ENCODE results near the gene CBR1. TPM values are rescaled to one million over a fixed set of nuclear protein-coding genes. Genes with fewer than 3 reads are reported as not detected.

The CBR1 gene
- total and polyA plus RNA-seq, 4 donors = 36.1 to 158 (median 74.4) TPM

DNA sequence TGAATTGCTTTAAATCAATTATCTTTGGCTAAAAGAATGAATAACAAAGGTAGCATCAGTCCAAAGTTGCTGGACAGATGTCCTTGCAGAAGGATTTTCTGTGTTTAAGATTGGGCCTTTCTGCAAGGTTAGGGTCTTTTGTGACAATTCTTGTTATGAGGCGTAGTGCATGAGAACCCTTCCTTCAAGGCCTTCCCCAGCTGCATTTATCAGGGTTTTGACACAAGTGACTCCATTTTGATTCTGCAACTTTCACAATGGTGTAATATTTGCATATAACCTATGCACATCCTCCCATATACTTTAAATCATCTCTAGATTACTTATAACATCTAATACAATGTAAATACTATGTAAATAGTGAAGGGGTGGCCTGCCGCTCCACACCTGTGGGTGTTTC is 8.4 kb upstream of the CBR1 start:
- H3K27ac ChIP-seq (ENCODE audit: low read depth in 1 of 2, low read length in 1 of 2) = no peak overlapping the region
- H3K9me3 ChIP-seq (ENCODE audit: control insufficient read depth in 4 of 4, insufficient read depth in 3 of 4, low read length in 3 of 4) = no peaks in the 10 kb centered on the region
- no peak overlapping the region for H3K4me3 ChIP-seq
- H3K9ac ChIP-seq (ENCODE audit: insufficient read depth in 1 of 2, low read length in 2 of 2) = no peak overlapping the region
- peaks cover 0 to 7% (median 0%) of the 10 kb centered on the region in 5 donors for H3K4me1 ChIP-seq (ENCODE audit: control insufficient read depth in 5 of 5, insufficient read depth in 5 of 5, low read length in 5 of 5)
- 97 to 99% methylated on average over 2 of the region's 2 CpGs for WGBS, 2 donors
- TF ChIP-seq, protein P1, sequence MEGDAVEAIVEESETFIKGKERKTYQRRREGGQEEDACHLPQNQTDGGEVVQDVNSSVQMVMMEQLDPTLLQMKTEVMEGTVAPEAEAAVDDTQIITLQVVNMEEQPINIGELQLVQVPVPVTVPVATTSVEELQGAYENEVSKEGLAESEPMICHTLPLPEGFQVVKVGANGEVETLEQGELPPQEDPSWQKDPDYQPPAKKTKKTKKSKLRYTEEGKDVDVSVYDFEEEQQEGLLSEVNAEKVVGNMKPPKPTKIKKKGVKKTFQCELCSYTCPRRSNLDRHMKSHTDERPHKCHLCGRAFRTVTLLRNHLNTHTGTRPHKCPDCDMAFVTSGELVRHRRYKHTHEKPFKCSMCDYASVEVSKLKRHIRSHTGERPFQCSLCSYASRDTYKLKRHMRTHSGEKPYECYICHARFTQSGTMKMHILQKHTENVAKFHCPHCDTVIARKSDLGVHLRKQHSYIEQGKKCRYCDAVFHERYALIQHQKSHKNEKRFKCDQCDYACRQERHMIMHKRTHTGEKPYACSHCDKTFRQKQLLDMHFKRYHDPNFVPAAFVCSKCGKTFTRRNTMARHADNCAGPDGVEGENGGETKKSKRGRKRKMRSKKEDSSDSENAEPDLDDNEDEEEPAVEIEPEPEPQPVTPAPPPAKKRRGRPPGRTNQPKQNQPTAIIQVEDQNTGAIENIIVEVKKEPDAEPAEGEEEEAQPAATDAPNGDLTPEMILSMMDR (IDR thresholded peaks at IDR 0.05; ENCODE audit: control extremely low read depth, extremely low read depth) = no peak
- H3K27me3 ChIP-seq (ENCODE audit: control insufficient read depth in 3 of 3, insufficient read depth in 3 of 3, low read length in 2 of 3) = no peaks in the 10 kb centered on the region
- ATAC-seq (ENCODE audit: insufficient read depth, low FRiP score) (no peak), DNase-seq (no peak)
- H3K36me3 ChIP-seq (ENCODE audit: control insufficient read depth in 4 of 4, insufficient read depth in 4 of 4, low read length in 4 of 4) = peaks cover 4 to 12% (median 8%) of the 10 kb centered on the region in 4 donors

DNA sequence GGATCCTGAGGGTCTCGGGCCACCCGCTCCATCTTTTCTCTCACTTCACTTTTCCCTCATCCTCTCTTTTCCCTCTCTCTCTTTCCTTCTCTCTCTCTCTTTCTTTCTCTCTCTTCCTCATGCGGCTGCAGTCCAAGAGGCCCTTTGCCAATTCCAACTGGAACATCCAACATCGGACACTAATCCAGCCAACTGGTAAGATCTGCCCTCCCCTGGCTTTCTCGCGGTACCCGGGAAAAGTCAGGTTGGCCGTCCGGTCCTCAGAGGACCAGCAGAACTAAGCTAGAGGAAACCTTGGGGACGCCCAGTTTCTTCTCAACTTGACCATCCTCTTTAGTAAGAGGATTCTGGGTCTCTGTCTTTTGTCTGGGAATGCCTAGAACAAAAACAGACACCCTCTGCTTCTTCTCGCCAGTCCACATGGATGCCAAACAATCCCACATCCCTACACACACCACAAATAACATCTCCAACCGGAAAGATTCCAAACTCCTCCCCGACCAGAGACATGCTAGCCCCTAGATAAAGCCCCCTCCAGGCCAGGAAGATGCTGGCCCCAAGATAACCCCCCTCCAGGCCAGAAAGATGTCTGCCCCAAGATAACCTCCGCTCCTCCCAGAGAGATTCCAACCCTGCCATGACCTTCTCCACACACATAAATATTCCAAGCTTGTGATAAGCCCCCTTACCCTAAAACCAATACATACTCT is 6.3 kb upstream of the CBR1 start:
- Histone ChIP-seq H3K4me1 (ENCODE audit: control insufficient read depth in 5 of 5, insufficient read depth in 5 of 5, low read length in 5 of 5) (peaks cover 0 to 4% (median 0%) of the 10 kb centered on the region in 5 donors), H3K9me3 (ENCODE audit: control insufficient read depth in 4 of 4, insufficient read depth in 3 of 4, low read length in 3 of 4) (no peaks in the 10 kb centered on the region)

DNA sequence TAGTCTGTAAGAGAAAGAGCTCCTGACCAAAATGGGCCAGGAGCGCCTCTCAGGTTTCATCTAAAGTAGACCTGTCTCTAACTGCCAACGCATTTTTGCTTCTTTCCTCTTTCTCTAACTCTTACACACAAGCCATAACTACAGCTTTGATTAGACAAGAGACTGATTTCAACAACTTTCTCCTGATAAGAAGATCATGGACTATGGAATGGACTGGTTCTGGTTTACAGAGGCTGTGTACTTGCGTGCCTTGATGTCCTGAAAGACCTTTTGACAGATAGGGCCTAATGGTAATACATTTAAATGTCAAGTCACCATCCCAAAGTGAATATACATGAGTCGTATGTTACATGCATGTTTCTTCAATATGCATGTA is 5.8 kb upstream of the CBR1 start:
- Histone ChIP-seq H3K27me3 (ENCODE audit: control insufficient read depth in 3 of 3, insufficient read depth in 3 of 3, low read length in 2 of 3) (peaks cover 0 to 4% (median 0%) of the 10 kb centered on the region in 3 donors), H3K4me1 (ENCODE audit: control insufficient read depth in 5 of 5, insufficient read depth in 5 of 5, low read length in 5 of 5) (peaks cover 0 to 2% (median 0%) of the 10 kb centered on the region in 5 donors), H3K4me3 (no peak overlapping the region), H3K27ac (ENCODE audit: low read depth in 1 of 2, low read length in 1 of 2) (no peak overlapping the region), H3K9me3 (ENCODE audit: control insufficient read depth in 4 of 4, insufficient read depth in 3 of 4, low read length in 3 of 4) (peaks cover 0 to 3% (median 2%) of the 10 kb centered on the region in 4 donors), H3K9ac (ENCODE audit: insufficient read depth in 1 of 2, low read length in 2 of 2) (no peak overlapping the region), H3K36me3 (ENCODE audit: control insufficient read depth in 4 of 4, insufficient read depth in 4 of 4, low read length in 4 of 4) (no peaks in the 10 kb centered on the region)
- WGBS, 2 donors = 87 to 97% methylated on average over 4 of the region's 4 CpGs
- TF ChIP-seq, protein P1 (IDR thresholded peaks at IDR 0.05; ENCODE audit: control extremely low read depth, extremely low read depth) = no peak
- DNase-seq (no peak), ATAC-seq (ENCODE audit: insufficient read depth, low FRiP score) (no peak)

More for the DNA sequence above, 6.3 kb upstream of the CBR1 start:
- WGBS, 2 donors = 87 to 95% methylated on average over 14 of the region's 14 CpGs
- peaks cover 0 to 4% (median 0%) of the 10 kb centered on the region in 3 donors for H3K27me3 ChIP-seq (ENCODE audit: control insufficient read depth in 3 of 3, insufficient read depth in 3 of 3, low read length in 2 of 3)
- no peak overlapping the region for H3K27ac ChIP-seq (ENCODE audit: low read depth in 1 of 2, low read length in 1 of 2)
- DNase-seq (no peak), ATAC-seq (ENCODE audit: insufficient read depth, low FRiP score) (no peak)
- H3K36me3 ChIP-seq (ENCODE audit: control insufficient read depth in 4 of 4, insufficient read depth in 4 of 4, low read length in 4 of 4) = no peaks in the 10 kb centered on the region
- TF ChIP-seq, protein P1 (IDR thresholded peaks at IDR 0.05; ENCODE audit: control extremely low read depth, extremely low read depth) = no peak
- no peak overlapping the region for H3K9ac ChIP-seq (ENCODE audit: insufficient read depth in 1 of 2, low read length in 2 of 2)
- H3K4me3 ChIP-seq = no peak overlapping the region
